ENCODE results near the gene LRRC46.

The LRRC46 gene

DNA sequence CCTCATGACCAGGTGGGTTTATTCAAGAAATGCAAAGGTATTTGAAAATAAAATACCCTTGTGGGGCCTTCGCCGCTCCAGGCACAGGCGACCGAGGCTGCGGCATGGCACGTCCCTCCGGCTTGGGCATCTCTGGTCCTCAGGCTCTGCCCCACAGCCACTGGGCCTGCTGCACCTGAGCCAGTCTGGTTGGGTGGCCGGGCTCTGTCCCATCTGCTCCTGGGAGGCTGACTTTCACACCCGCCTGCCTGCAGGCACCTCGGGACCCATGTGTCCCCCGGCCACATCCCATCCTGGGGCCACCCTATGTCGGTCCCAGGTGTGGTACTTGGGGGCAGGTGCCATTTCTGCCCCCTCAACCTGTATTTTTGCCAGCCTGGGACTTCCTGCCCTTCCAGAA, 30.8 kb upstream of the LRRC46 start:
- no peaks in the 10 kb centered on the region for H3K9me3 ChIP-seq (ENCODE audit: low read depth, low read length)
- DNase-seq (ENCODE audit: low read depth, low spot score), result no peak
- no peak overlapping the region for H3K27ac ChIP-seq
- H3K9ac ChIP-seq (ENCODE audit: insufficient read length), result no peak overlapping the region
- no peak overlapping the region for H3K4me3 ChIP-seq
- no peaks in the 10 kb centered on the region for H3K36me3 ChIP-seq (ENCODE audit: insufficient read depth, low read length)
- TF ChIP-seq FOXP2 (optimal IDR thresholded peaks at IDR 0.05; ENCODE audit: control extremely low read depth, extremely low read length, insufficient read depth) (no peak), POLR2AphosphoS5 (IDR thresholded peaks at IDR 0.05; ENCODE audit: borderline replicate concordance, low read depth, low read length) (no peak), EZH2 (IDR thresholded peaks at IDR 0.05) (no peak)

DNA sequence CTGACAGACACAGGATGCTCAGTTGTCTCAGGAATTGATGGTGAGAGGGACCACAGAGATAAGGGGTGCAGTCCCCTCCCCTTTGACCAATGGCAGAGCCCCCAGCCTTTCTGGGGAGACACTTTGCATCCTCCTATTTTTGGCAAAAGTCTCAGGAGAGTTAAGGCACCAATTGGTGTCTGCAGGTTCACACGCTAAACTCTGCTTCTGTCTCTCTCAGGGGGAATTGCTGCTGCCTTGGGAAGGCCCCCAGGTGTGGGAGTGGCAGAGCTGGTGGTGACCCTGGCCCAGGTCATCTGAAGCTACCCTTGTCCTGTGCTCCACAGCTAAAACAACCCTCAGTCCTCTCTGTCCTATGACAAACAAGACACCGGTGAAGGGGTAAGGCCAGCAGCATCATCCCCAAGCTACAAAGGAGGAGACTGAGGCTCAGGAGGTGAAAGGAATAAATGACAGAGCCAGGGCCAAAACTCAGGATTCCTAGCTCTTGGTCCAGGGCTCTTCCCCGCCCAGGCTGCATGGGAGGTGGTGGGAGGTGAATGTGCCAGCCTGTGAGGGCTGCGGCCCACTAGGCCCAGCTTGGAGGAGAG, 30.2 kb upstream of the LRRC46 start:
- no peak for DNase-seq (ENCODE audit: low read depth, low spot score)
- no peak overlapping the region for H3K9ac ChIP-seq (ENCODE audit: insufficient read length)
- H3K4me3 ChIP-seq, result no peak overlapping the region
- no peak overlapping the region for H3K27ac ChIP-seq
- H3K36me3 ChIP-seq (ENCODE audit: insufficient read depth, low read length), result no peaks in the 10 kb centered on the region
- H3K9me3 ChIP-seq (ENCODE audit: low read depth, low read length), result no peaks in the 10 kb centered on the region
- TF ChIP-seq FOXP2 (optimal IDR thresholded peaks at IDR 0.05; ENCODE audit: control extremely low read depth, extremely low read length, insufficient read depth), result no peak
- TF ChIP-seq EZH2 (IDR thresholded peaks at IDR 0.05), result no peak
- no peak for TF ChIP-seq POLR2AphosphoS5 (IDR thresholded peaks at IDR 0.05; ENCODE audit: borderline replicate concordance, low read depth, low read length)

DNA sequence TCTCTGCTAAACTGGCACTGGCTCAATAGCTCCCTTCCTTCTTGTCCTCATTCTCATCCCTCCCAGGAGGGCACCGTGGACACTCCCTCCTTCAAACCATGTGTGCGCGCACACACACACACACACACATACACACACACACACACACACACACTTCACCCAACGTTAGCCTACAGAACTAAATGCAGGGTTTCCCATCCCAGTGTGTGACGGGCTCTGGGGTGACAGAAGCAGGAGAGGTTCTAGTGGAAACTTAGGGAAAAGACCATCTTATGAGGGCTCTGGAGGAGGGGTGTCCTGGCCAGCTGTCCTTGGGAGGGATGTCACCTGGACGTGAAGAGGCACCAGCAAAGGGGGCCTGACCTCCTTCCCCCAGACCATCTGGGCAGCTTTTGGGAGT, 29.6 kb upstream of the LRRC46 start:
- Histone ChIP-seq H3K9me3 (ENCODE audit: low read depth, low read length) (no peaks in the 10 kb centered on the region), H3K4me3 (no peak overlapping the region), H3K27ac (no peak overlapping the region), H3K36me3 (ENCODE audit: insufficient read depth, low read length) (no peaks in the 10 kb centered on the region), H3K9ac (ENCODE audit: insufficient read length) (no peak overlapping the region)
- TF ChIP-seq POLR2AphosphoS5 (IDR thresholded peaks at IDR 0.05; ENCODE audit: borderline replicate concordance, low read depth, low read length), result no peak
- no peak for DNase-seq (ENCODE audit: low read depth, low spot score)

DNA sequence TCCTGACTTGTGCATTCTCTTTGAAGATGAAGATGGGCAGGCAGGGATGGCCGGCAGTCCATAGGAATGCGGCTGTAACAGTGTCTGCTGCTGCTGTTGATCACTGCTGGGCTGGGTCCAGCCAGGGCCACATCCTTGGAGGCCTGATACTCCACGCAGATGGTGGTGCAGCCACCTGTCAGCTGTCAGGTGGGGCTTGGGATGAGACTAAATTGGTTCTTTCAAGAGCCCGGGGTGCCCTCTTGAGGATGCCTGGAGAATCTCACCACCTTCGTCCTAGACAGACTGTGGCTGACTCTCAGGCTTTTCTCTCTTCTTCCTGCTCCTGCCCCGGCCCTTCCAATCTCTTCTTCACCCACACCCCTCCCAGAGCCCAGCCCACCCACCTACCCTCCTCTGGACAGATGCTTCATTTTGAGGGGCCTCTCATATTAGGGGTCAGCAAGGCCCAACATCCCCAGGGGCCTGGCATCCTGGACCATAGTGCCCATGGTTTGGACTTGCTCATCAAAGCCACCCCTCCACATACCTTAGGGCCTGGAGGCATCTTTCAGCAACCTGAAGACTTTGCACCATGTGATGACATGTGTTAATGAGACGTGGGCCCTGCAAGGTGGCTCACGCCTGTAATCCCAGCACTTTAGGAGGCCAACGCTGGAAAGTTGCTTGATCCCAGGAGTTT, 29.0 kb upstream of the LRRC46 start:
- Histone ChIP-seq H3K27ac (no peak overlapping the region), H3K9me3 (ENCODE audit: low read depth, low read length) (no peaks in the 10 kb centered on the region), H3K36me3 (ENCODE audit: insufficient read depth, low read length) (no peaks in the 10 kb centered on the region), H3K4me3 (no peak overlapping the region), H3K9ac (ENCODE audit: insufficient read length) (no peak overlapping the region)
- no peak for DNase-seq (ENCODE audit: low read depth, low spot score)
- TF ChIP-seq FOXP2 (optimal IDR thresholded peaks at IDR 0.05; ENCODE audit: control extremely low read depth, extremely low read length, insufficient read depth) (no peak), POLR2AphosphoS5 (IDR thresholded peaks at IDR 0.05; ENCODE audit: borderline replicate concordance, low read depth, low read length) (no peak), EZH2 (IDR thresholded peaks at IDR 0.05) (no peak)

DNA sequence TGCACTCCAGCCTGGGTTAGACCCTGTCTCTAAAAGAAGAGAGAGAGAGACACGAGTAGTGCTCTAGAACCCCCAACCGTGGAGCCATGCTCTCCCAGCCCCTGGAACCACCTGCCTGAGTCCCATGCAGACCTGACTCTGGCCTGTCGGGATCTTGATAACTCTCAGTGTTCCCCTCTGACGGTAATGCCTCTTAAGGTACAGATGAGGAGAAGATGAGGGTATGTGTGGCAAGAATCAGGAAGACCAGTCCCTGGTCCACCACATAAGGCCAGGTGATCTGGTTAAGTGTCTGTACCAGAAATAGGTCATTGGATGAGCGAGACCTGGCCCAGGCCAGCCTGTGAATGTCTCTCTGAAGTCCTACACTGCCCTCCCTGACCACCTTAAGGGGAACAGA, 28.3 kb upstream of the LRRC46 start:
- no peak for TF ChIP-seq POLR2AphosphoS5 (IDR thresholded peaks at IDR 0.05; ENCODE audit: borderline replicate concordance, low read depth, low read length)
- no peak for TF ChIP-seq EZH2 (IDR thresholded peaks at IDR 0.05)
- TF ChIP-seq FOXP2 (optimal IDR thresholded peaks at IDR 0.05; ENCODE audit: control extremely low read depth, extremely low read length, insufficient read depth), result no peak
- Histone ChIP-seq H3K27ac (no peak overlapping the region), H3K9ac (ENCODE audit: insufficient read length) (no peak overlapping the region), H3K36me3 (ENCODE audit: insufficient read depth, low read length) (no peaks in the 10 kb centered on the region), H3K4me3 (no peak overlapping the region), H3K9me3 (ENCODE audit: low read depth, low read length) (no peaks in the 10 kb centered on the region)
- no peak for DNase-seq (ENCODE audit: low read depth, low spot score)

DNA sequence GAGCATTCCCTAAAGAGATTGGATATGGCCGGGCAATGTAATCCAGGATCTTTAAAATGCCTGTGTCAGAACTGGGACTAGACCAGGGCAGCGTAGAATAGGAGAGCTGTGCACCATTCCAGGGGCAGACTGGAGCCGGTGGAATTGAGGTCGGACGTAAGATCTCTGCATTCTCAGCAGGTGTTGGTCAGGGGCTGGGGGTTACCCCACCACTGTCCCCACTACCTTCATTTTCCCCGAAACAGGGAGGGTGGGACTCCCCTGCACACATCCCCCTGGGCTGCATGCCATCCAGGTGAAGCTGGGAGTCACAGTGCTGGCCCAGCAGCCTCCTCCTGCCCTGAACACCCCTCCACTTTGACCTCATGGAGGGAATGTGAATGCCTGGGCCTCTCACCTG, 27.7 kb upstream of the LRRC46 start:
- Histone ChIP-seq H3K36me3 (ENCODE audit: insufficient read depth, low read length) (no peaks in the 10 kb centered on the region), H3K9ac (ENCODE audit: insufficient read length) (no peak overlapping the region), H3K4me3 (no peak overlapping the region), H3K27ac (no peak overlapping the region), H3K9me3 (ENCODE audit: low read depth, low read length) (no peaks in the 10 kb centered on the region)
- TF ChIP-seq EZH2 (IDR thresholded peaks at IDR 0.05) (no peak), FOXP2 (optimal IDR thresholded peaks at IDR 0.05; ENCODE audit: control extremely low read depth, extremely low read length, insufficient read depth) (no peak), POLR2AphosphoS5 (IDR thresholded peaks at IDR 0.05; ENCODE audit: borderline replicate concordance, low read depth, low read length) (no peak)
- no peak for DNase-seq (ENCODE audit: low read depth, low spot score)

DNA sequence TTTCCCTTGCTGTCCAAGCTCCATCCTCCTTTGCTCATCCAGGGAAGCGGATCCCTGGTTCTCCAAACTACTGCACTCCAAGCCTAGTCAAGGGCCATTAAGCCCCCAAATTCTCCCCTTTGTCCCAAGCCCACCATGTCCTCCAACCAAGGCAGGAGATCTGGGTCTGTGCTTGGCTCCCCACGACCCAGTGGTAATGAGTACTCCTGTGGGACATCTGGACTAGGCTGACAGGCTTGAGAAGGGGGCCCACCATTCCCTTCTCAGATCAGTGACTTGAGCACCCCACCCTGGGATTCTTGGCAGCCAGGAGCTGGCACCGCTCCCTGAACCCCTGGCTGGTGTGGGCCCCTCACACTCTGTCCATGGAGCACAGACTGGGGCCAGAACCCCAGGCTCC, 27.0 kb upstream of the LRRC46 start:
- H3K27ac ChIP-seq, result no peak overlapping the region
- no peak for TF ChIP-seq POLR2AphosphoS5 (IDR thresholded peaks at IDR 0.05; ENCODE audit: borderline replicate concordance, low read depth, low read length)
- TF ChIP-seq EZH2 (IDR thresholded peaks at IDR 0.05), result no peak
- TF ChIP-seq FOXP2 (optimal IDR thresholded peaks at IDR 0.05; ENCODE audit: control extremely low read depth, extremely low read length, insufficient read depth), result no peak
- no peaks in the 10 kb centered on the region for H3K9me3 ChIP-seq (ENCODE audit: low read depth, low read length)
- no peaks in the 10 kb centered on the region for H3K36me3 ChIP-seq (ENCODE audit: insufficient read depth, low read length)
- no peak overlapping the region for H3K9ac ChIP-seq (ENCODE audit: insufficient read length)
- no peak overlapping the region for H3K4me3 ChIP-seq
- no peak for DNase-seq (ENCODE audit: low read depth, low spot score)

DNA sequence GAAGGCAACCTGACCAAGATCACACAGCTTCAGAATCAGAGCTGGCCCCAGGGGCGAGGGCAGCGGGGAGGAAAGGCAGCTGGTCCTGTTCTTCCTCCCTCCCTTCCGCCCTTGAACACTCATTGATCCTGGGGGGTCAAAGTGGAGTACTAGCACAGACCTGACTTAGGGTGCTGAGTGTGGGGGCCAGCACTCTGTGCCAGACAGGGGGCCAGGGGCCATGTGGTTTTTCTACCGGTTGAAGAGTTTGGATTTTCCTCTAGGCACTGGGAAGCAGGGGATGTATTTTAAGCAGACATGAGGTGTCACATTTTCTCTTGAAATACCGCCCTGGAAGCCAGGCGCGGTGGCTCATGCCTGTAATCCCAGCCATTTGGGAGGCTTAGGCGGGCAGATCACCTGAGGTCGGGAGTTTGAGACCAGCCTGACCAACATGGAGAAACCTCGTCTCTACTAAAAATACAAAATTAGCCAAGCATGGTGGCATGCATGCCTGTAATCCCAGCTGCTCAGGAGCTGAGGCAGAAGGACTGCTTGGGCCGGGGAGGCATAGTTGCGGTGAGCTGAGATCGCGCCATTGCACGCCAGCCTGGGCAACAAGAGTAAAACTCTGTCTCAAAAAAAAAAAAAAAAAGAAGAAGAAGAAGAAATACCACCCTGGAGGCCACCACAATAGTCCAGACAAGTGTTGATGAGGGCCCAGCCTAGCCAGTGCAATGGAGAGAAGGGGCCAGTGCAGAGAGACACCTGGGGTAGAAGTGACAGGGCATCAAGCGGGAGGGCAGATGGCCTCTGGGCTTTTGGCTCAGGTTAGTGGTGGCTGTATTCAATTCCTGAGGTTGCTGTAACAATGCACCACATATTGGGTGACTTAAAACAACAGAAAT, 25.2 kb upstream of the LRRC46 start:
- H3K4me3 ChIP-seq, result no peak overlapping the region
- no peak overlapping the region for H3K27ac ChIP-seq
- no peak overlapping the region for H3K9ac ChIP-seq (ENCODE audit: insufficient read length)
- DNase-seq (ENCODE audit: low read depth, low spot score), result no peak
- no peaks in the 10 kb centered on the region for H3K36me3 ChIP-seq (ENCODE audit: insufficient read depth, low read length)
- no peaks in the 10 kb centered on the region for H3K9me3 ChIP-seq (ENCODE audit: low read depth, low read length)
- no peak for TF ChIP-seq POLR2AphosphoS5 (IDR thresholded peaks at IDR 0.05; ENCODE audit: borderline replicate concordance, low read depth, low read length)
- no peak for TF ChIP-seq EZH2 (IDR thresholded peaks at IDR 0.05)
- no peak for TF ChIP-seq FOXP2 (optimal IDR thresholded peaks at IDR 0.05; ENCODE audit: control extremely low read depth, extremely low read length, insufficient read depth)
